ENCODE measurements around the gene ZRANB3. TPM values are rescaled to one million over a fixed set of nuclear protein-coding genes. Genes with fewer than 3 reads are reported as not detected.
A peak's percentile ranks its signal among the peaks of the same experiment; 100 is the strongest.

ZRANB3 gene
- total RNA-seq, 1 experiment from 2014 or later: 17.1 TPM

GRCh38 chr2:135169900-135170753 lies 360.9 kb downstream of the ZRANB3 start:
- CTCF ChIA-PET: no interaction called here
- BruUV-seq (replicated peaks): no TSS peak
- intact Hi-C loops (cut with micrococcal nuclease; ENCODE audit: unreplicated experiment): no loop called here

GRCh38 chr2:135168204-135168856 lies 362.7 kb downstream of the ZRANB3 start:
- Histone ChIP-seq H3K4me3 (ENCODE audit: low read depth, low read length, poor library complexity, severe bottlenecking) (no peak overlapping the region), H3K4me1 (ENCODE audit: insufficient read depth, low read length, poor library complexity, severe bottlenecking) (no peaks in the 10 kb centered on the region), H3K27ac (ENCODE audit: low read depth, low read length, poor library complexity, severe bottlenecking) (no peak overlapping the region), H3K27me3 (replicated peaks; ENCODE audit: insufficient read depth, low read depth, low read length, poor library complexity) (no peaks in the 10 kb centered on the region), H3K36me3 (ENCODE audit: insufficient read depth, low read length, poor library complexity, severe bottlenecking) (peaks cover 27% of the 10 kb centered on the region), H3K9me3 (ENCODE audit: low read depth, low read length, poor library complexity, severe bottlenecking) (no peaks in the 10 kb centered on the region)
- no peak for TF ChIP-seq EZH2 (IDR thresholded peaks at IDR 0.05; ENCODE audit: borderline replicate concordance, low read depth, low read length, poor library complexity, severe bottlenecking)
- no peak for TF ChIP-seq CTCF (conservative IDR thresholded peaks at IDR 0.05; ENCODE audit: low read depth, low read length)
- peak; percentile 7 for DNase-seq (ENCODE audit: low spot score)
- intact Hi-C loops (cut with micrococcal nuclease; ENCODE audit: unreplicated experiment): no loop called here
- ChIA-PET CTCF (interaction anchor here (0.5 to 0.6 kb wide), 2 partner anchors 10 to 116 kb away, joined by 3 to 6 read pairs; partner anchors contain the start of gene RAB3GAP1), POLR2A (ENCODE audit: low non-redundant PET) (no interaction called here)
- BruUV-seq (replicated peaks): no TSS peak

More at GRCh38 chr2:135169900-135170753, 360.9 kb downstream of the ZRANB3 start:
- no peaks in the 10 kb centered on the region for H3K27me3 ChIP-seq (replicated peaks; ENCODE audit: insufficient read depth, low read depth, low read length, poor library complexity)
- no peaks in the 10 kb centered on the region for H3K4me1 ChIP-seq (ENCODE audit: insufficient read depth, low read length, poor library complexity, severe bottlenecking)
- no peak overlapping the region for H3K4me3 ChIP-seq (ENCODE audit: low read depth, low read length, poor library complexity, severe bottlenecking)
- H3K36me3 ChIP-seq (ENCODE audit: insufficient read depth, low read length, poor library complexity, severe bottlenecking): peaks cover 22% of the 10 kb centered on the region
- POLR2A ChIA-PET (ENCODE audit: low non-redundant PET): no interaction called here
- no peak for DNase-seq (ENCODE audit: low spot score)
- no peaks in the 10 kb centered on the region for H3K9me3 ChIP-seq (ENCODE audit: low read depth, low read length, poor library complexity, severe bottlenecking)
- H3K27ac ChIP-seq (ENCODE audit: low read depth, low read length, poor library complexity, severe bottlenecking): no peak overlapping the region
- TF ChIP-seq EZH2 (IDR thresholded peaks at IDR 0.05; ENCODE audit: borderline replicate concordance, low read depth, low read length, poor library complexity, severe bottlenecking) (no peak), CTCF (conservative IDR thresholded peaks at IDR 0.05; ENCODE audit: low read depth, low read length) (no peak)

- Histone ChIP-seq H3K27me3 (replicated peaks; ENCODE audit: insufficient read depth, low read depth, low read length, poor library complexity) (no peaks in the 10 kb centered on the region), H3K9me3 (ENCODE audit: low read depth, low read length, poor library complexity, severe bottlenecking) (no peaks in the 10 kb centered on the region), H3K36me3 (ENCODE audit: insufficient read depth, low read length, poor library complexity, severe bottlenecking) (peaks cover 27% of the 10 kb centered on the region), H3K4me3 (ENCODE audit: low read depth, low read length, poor library complexity, severe bottlenecking) (no peak overlapping the region), H3K4me1 (ENCODE audit: insufficient read depth, low read length, poor library complexity, severe bottlenecking) (no peaks in the 10 kb centered on the region), H3K27ac (ENCODE audit: low read depth, low read length, poor library complexity, severe bottlenecking) (no peak overlapping the region)
- intact Hi-C loops (cut with micrococcal nuclease; ENCODE audit: unreplicated experiment): no loop called here
- no TSS peak for BruUV-seq (replicated peaks)
- TF ChIP-seq CTCF (conservative IDR thresholded peaks at IDR 0.05; ENCODE audit: low read depth, low read length) (no peak), EZH2 (IDR thresholded peaks at IDR 0.05; ENCODE audit: borderline replicate concordance, low read depth, low read length, poor library complexity, severe bottlenecking) (no peak)
- ChIA-PET POLR2A (ENCODE audit: low non-redundant PET) (interaction anchor here (0.6 kb wide), 1 partner anchor 19 kb away, joined by 7 read pairs; no protein-coding TSS in a partner anchor), CTCF (no interaction called here)
- DNase-seq (ENCODE audit: low spot score): no peak
Observed at GRCh38 chr2:135167273-135167672, 363.7 kb downstream of the ZRANB3 start.

Measured in A673 (cell line).